HepG2 (cell line): ENCODE data around the gene CCDC120. TPM values are rescaled to one million over a fixed set of nuclear protein-coding genes. Genes with fewer than 3 reads are reported as not detected.
A peak's percentile ranks its signal among the peaks of the same experiment; 100 is the strongest.

Experiments used
- ELF3 ChIP-seq: IDR thresholded peaks from 2 replicates; pipeline ENCODE4 v1.6.1; 2016; ENCODE audit warnings: missing genetic modification reagents, missing compliant biosample characterization
- HOXA3 ChIP-seq: sonication (generic); formaldehyde crosslinking; IDR thresholded peaks from 2 replicates; pipeline ENCODE4 v1.5.0; 2020; ENCODE audit warnings: missing genetic modification reagents
- MLXIP ChIP-seq: sonication (generic); formaldehyde crosslinking; IDR thresholded peaks from 2 replicates; pipeline ENCODE4 v1.9.0; 2021; ENCODE audit warnings: missing genetic modification reagents, borderline replicate concordance
- PHF20 ChIP-seq: sonication (generic); formaldehyde crosslinking; IDR thresholded peaks from 2 replicates; pipeline ENCODE4 v1.5.0; 2020; ENCODE audit warnings: mild to moderate bottlenecking, missing genetic modification reagents
- ZMAT5 ChIP-seq: sonication (generic); formaldehyde crosslinking; IDR thresholded peaks from 2 replicates; pipeline ENCODE4 v1.5.0; 2020; ENCODE audit warnings: mild to moderate bottlenecking, low read depth, missing genetic modification reagents, borderline replicate concordance
- ZNF274 ChIP-seq: sonication (generic); formaldehyde crosslinking; IDR thresholded peaks from 2 replicates; pipeline ENCODE4 v1.5.1; 2020; ENCODE audit warnings: mild to moderate bottlenecking, missing genetic modification reagents
- ZNF317 ChIP-seq: sonication (generic); formaldehyde crosslinking; IDR thresholded peaks from 2 replicates; pipeline ENCODE4 v1.5.0; 2020; ENCODE audit warnings: mild to moderate bottlenecking, missing genetic modification reagents
- ZNF572 ChIP-seq: sonication (generic); formaldehyde crosslinking; IDR thresholded peaks from 2 replicates; pipeline ENCODE4 v1.5.1; 2020; ENCODE audit warnings: mild to moderate bottlenecking, missing genetic modification reagents
- ZNF574 ChIP-seq: sonication (generic); formaldehyde crosslinking; IDR thresholded peaks from 2 replicates; pipeline ENCODE4 v1.4.0; 2020; ENCODE audit warnings: missing genetic modification reagents
- ZNF841 ChIP-seq: sonication (generic); formaldehyde crosslinking; IDR thresholded peaks from 2 replicates; pipeline ENCODE4 v1.8.1; 2023; ENCODE audit warnings: missing genetic modification reagents, borderline replicate concordance
- polyA plus RNA-seq, 8 experiments: library from polyadenylated mRNA; depleted of rRNA in 3 of 8; stranded (reverse) in 7 of 8; unstranded in 1 of 8; fragments of >200 nt; fragmentation: Illumina TruSeq in 4 of 8; extraction: Trizol in 4 of 8; gene quantifications; 2 replicates each; pipeline versions ENCODE4 v1.2.1 to v1.2.3, GENCODE V29; 2011 to 2016; ENCODE audit warnings: low read depth in 4 of 8, missing spikeins in 1 of 8, mixed read lengths in 1 of 8; ENCODE audit not compliant: insufficient read depth in 1 of 8
- total RNA-seq, 5 experiments: library from RNA; depleted of rRNA; stranded (reverse); fragments of >200 nt; fragmentation: Illumina TruSeq; extraction: Trizol; gene quantifications; 2 replicates each; pipeline ENCODE4 v1.2.3, GENCODE V29; 2016; ENCODE audit warnings: low read depth in 1 of 5
- TF ChIP-seq, protein P1 (sequence below): sonication (generic); formaldehyde crosslinking; IDR thresholded peaks from 2 replicates; pipeline ENCODE4 v1.4.0; 2020; ENCODE audit warnings: missing genetic modification reagents
- TF ChIP-seq, protein P2 (sequence below): sonication (generic); formaldehyde crosslinking; IDR thresholded peaks from 2 replicates; pipeline ENCODE4 v1.5.0; 2020; ENCODE audit warnings: missing genetic modification reagents
- TF ChIP-seq, protein P3 (sequence below): sonication (generic); formaldehyde crosslinking; IDR thresholded peaks from 2 replicates; pipeline ENCODE4 v1.4.0; 2020; ENCODE audit warnings: missing genetic modification reagents

The CCDC120 gene
- total and polyA plus RNA-seq, 2 of the 13 experiments (the other 11 are each of a cell fraction or from before 2014, with no cell fraction given) = 0.89 to 3.2 TPM

DNA sequence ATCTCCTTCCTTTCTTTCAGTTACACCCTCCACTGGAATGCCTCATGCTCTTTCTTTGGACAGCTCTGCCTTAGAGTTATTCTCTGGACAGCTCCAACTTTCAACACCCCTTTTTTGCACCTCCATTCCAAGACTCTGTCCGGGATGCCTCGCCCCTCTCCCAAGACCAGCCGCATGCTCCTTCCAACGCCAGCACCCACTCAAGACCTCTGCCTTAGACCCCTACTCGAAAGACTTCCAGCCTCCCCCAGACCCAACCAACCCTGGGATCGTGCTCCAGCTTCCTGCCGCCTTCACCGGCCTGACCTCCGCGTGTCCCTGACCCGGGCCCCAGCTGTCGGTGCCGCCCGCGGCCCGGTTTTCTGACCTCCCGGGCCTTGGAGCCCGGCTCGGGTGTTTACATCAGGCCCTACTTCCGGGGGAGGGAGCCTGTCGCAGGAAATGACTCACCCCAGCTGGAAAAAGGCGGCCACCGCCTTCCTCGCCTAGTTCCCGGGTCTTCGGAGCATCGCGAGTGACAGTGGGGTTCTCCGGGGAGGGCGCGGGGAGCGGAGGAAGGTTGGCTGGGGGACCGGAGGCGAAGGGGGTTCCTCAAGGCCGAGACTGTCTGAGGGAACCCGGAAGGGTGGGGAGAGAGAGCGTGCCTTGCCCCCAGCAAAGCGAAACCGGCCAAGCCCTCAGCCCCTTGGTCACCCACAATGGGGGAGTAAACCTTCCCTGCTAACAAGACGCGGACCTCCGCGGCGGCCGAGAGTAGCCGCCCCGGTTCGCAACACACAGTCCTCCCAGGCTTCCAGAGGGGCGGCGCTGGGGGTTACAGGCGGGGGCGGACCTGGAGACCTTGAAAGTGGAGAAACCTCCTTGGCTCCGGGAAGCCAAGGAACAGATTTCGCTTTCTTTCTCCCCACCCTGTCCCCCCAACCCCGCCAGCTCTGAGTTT, 21.0 kb downstream of the CCDC120 start, which contains the start of gene WDR45 (continued):
- TF ChIP-seq ZMAT5 (no peak), ZNF572 (CRISPR knock-in tag) (no peak), ZNF274 (CRISPR knock-in tag) (no peak), ZNF317 (CRISPR knock-in tag) (0 out of 2 replicates have a peak, but pooled peaks have one; percentile 26), ZNF841 (CRISPR knock-in tag) (no peak), ZNF574 (CRISPR knock-in tag) (peak; percentile 73), MLXIP (no peak), ELF3 (0 out of 2 replicates have a peak, but pooled peaks have one; percentile 12), PHF20 (CRISPR knock-in tag) (peak; percentile 61; the same call in 1 of the 2 replicates), HOXA3 (CRISPR knock-in tag) (peak; percentile 54; the same call in 1 of the 2 replicates)
- TF ChIP-seq, protein P1, sequence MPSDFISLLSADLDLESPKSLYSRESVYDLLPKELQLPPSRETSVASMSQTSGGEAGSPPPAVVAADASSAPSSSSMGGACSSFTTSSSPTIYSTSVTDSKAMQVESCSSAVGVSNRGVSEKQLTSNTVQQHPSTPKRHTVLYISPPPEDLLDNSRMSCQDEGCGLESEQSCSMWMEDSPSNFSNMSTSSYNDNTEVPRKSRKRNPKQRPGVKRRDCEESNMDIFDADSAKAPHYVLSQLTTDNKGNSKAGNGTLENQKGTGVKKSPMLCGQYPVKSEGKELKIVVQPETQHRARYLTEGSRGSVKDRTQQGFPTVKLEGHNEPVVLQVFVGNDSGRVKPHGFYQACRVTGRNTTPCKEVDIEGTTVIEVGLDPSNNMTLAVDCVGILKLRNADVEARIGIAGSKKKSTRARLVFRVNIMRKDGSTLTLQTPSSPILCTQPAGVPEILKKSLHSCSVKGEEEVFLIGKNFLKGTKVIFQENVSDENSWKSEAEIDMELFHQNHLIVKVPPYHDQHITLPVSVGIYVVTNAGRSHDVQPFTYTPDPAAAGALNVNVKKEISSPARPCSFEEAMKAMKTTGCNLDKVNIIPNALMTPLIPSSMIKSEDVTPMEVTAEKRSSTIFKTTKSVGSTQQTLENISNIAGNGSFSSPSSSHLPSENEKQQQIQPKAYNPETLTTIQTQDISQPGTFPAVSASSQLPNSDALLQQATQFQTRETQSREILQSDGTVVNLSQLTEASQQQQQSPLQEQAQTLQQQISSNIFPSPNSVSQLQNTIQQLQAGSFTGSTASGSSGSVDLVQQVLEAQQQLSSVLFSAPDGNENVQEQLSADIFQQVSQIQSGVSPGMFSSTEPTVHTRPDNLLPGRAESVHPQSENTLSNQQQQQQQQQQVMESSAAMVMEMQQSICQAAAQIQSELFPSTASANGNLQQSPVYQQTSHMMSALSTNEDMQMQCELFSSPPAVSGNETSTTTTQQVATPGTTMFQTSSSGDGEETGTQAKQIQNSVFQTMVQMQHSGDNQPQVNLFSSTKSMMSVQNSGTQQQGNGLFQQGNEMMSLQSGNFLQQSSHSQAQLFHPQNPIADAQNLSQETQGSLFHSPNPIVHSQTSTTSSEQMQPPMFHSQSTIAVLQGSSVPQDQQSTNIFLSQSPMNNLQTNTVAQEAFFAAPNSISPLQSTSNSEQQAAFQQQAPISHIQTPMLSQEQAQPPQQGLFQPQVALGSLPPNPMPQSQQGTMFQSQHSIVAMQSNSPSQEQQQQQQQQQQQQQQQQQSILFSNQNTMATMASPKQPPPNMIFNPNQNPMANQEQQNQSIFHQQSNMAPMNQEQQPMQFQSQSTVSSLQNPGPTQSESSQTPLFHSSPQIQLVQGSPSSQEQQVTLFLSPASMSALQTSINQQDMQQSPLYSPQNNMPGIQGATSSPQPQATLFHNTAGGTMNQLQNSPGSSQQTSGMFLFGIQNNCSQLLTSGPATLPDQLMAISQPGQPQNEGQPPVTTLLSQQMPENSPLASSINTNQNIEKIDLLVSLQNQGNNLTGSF = no peak
- TF ChIP-seq, protein P2, sequence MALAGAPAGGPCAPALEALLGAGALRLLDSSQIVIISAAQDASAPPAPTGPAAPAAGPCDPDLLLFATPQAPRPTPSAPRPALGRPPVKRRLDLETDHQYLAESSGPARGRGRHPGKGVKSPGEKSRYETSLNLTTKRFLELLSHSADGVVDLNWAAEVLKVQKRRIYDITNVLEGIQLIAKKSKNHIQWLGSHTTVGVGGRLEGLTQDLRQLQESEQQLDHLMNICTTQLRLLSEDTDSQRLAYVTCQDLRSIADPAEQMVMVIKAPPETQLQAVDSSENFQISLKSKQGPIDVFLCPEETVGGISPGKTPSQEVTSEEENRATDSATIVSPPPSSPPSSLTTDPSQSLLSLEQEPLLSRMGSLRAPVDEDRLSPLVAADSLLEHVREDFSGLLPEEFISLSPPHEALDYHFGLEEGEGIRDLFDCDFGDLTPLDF (CRISPR knock-in tag) = peak; percentile 32; the same call in 1 of the 2 replicates
- TF ChIP-seq, protein P3, sequence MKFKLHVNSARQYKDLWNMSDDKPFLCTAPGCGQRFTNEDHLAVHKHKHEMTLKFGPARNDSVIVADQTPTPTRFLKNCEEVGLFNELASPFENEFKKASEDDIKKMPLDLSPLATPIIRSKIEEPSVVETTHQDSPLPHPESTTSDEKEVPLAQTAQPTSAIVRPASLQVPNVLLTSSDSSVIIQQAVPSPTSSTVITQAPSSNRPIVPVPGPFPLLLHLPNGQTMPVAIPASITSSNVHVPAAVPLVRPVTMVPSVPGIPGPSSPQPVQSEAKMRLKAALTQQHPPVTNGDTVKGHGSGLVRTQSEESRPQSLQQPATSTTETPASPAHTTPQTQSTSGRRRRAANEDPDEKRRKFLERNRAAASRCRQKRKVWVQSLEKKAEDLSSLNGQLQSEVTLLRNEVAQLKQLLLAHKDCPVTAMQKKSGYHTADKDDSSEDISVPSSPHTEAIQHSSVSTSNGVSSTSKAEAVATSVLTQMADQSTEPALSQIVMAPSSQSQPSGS (CRISPR knock-in tag) = no peak
